Measurements from ENCODE around the gene PPM1A.

The PPM1A gene

GRCh38 chr14:60328583-60328982 lies 79.6 kb downstream of the PPM1A start:
- no peak for ATAC-seq (ENCODE audit: insufficient read depth, low read depth)
- Histone ChIP-seq H3K9ac (ENCODE audit: low read depth, low read length) (no peak overlapping the region), H3K4me1 (ENCODE audit: insufficient read depth, low read length) (peaks cover 24% of the 10 kb centered on the region), H4K20me1 (ENCODE audit: insufficient read depth, low read length) (no peaks in the 10 kb centered on the region), H3K79me2 (ENCODE audit: insufficient read depth, low read length) (no peaks in the 10 kb centered on the region), H2AFZ (ENCODE audit: low read depth, low read length) (no peak overlapping the region), H3K4me3 (ENCODE audit: low read depth in 1 of 2, low read length in 2 of 2) (no peak overlapping the region), H3K4me2 (ENCODE audit: insufficient read depth, low read length) (no peak overlapping the region), H3K9me3 (ENCODE audit: insufficient read depth, low read length, severe bottlenecking) (no peaks in the 10 kb centered on the region), H3K27me3 (ENCODE audit: insufficient read depth, low read length, poor library complexity) (no peaks in the 10 kb centered on the region), H3K36me3 (ENCODE audit: insufficient read depth, low read length) (no peaks in the 10 kb centered on the region), H3K27ac (ENCODE audit: low read length) (no peak overlapping the region)
- no peak for DNase-seq
- no peak for TF ChIP-seq CTCF (IDR thresholded peaks at IDR 0.05; ENCODE audit: borderline replicate concordance, extremely low read depth, low read length, poor library complexity, severe bottlenecking)
- TF ChIP-seq EZH2 (IDR thresholded peaks at IDR 0.05; ENCODE audit: borderline replicate concordance, low read depth, low read length, severe bottlenecking): no peak

GRCh38 chr14:60329274-60329673 lies 80.3 kb downstream of the PPM1A start:
- peaks cover 24% of the 10 kb centered on the region for H3K4me1 ChIP-seq (ENCODE audit: insufficient read depth, low read length)
- no peak overlapping the region for H3K9ac ChIP-seq (ENCODE audit: low read depth, low read length)
- no peak overlapping the region for H3K27ac ChIP-seq (ENCODE audit: low read length)
- H3K9me3 ChIP-seq (ENCODE audit: insufficient read depth, low read length, severe bottlenecking): no peaks in the 10 kb centered on the region
- H3K36me3 ChIP-seq (ENCODE audit: insufficient read depth, low read length): no peaks in the 10 kb centered on the region
- H3K27me3 ChIP-seq (ENCODE audit: insufficient read depth, low read length, poor library complexity): no peaks in the 10 kb centered on the region
- H3K4me2 ChIP-seq (ENCODE audit: insufficient read depth, low read length): no peak overlapping the region
- no peak overlapping the region for H3K4me3 ChIP-seq (ENCODE audit: low read depth in 1 of 2, low read length in 2 of 2)
- no peaks in the 10 kb centered on the region for H3K79me2 ChIP-seq (ENCODE audit: insufficient read depth, low read length)
- no peak overlapping the region for H2AFZ ChIP-seq (ENCODE audit: low read depth, low read length)
- no peak for ATAC-seq (ENCODE audit: insufficient read depth, low read depth)
- no peaks in the 10 kb centered on the region for H4K20me1 ChIP-seq (ENCODE audit: insufficient read depth, low read length)
- no peak for DNase-seq
- TF ChIP-seq CTCF (IDR thresholded peaks at IDR 0.05; ENCODE audit: borderline replicate concordance, extremely low read depth, low read length, poor library complexity, severe bottlenecking): no peak

- H3K4me2 ChIP-seq (ENCODE audit: insufficient read depth, low read length): no peak overlapping the region; the same call in 1 of the 2 replicates
Observed at GRCh38 chr14:60331201-60332045, 82.4 kb downstream of the PPM1A start.

More at GRCh38 chr14:60331201-60332045, 82.4 kb downstream of the PPM1A start:
- Histone ChIP-seq H3K79me2 (ENCODE audit: insufficient read depth, low read length) (no peaks in the 10 kb centered on the region), H3K9me3 (ENCODE audit: insufficient read depth, low read length, severe bottlenecking) (no peaks in the 10 kb centered on the region), H4K20me1 (ENCODE audit: insufficient read depth, low read length) (no peaks in the 10 kb centered on the region), H3K27ac (ENCODE audit: low read length) (no peak overlapping the region), H3K4me1 (ENCODE audit: insufficient read depth, low read length) (peaks cover 24% of the 10 kb centered on the region), H3K4me3 (ENCODE audit: low read depth in 1 of 2, low read length in 2 of 2) (no peak overlapping the region), H3K36me3 (ENCODE audit: insufficient read depth, low read length) (no peaks in the 10 kb centered on the region), H3K9ac (ENCODE audit: low read depth, low read length) (no peak overlapping the region), H2AFZ (ENCODE audit: low read depth, low read length) (peak overlapping the region; percentile 39), H3K27me3 (ENCODE audit: insufficient read depth, low read length, poor library complexity) (no peaks in the 10 kb centered on the region)
- ATAC-seq (ENCODE audit: insufficient read depth, low read depth) (peak; percentile 82), DNase-seq (peak; percentile 75)
- peak; percentile 87 for TF ChIP-seq CTCF (IDR thresholded peaks at IDR 0.05; ENCODE audit: borderline replicate concordance, extremely low read depth, low read length, poor library complexity, severe bottlenecking)
- no peak for TF ChIP-seq EZH2 (IDR thresholded peaks at IDR 0.05; ENCODE audit: borderline replicate concordance, low read depth, low read length, severe bottlenecking)

Measured in DND-41 (cell line).